HEK293T (cell line): Measurements from ENCODE around the gene MPRIP.

Experiments used
- ARNT ChIP-seq: fragments of 450-650 bp; IDR thresholded peaks from 2 replicates; pipeline ENCODE4 v1.6.1; 2017; ENCODE audit warnings: mild to moderate bottlenecking
- CTBP1 ChIP-seq: fragments of 450-650 bp; IDR thresholded peaks from 2 replicates; pipeline ENCODE4 v1.6.1; 2016; ENCODE audit warnings: borderline replicate concordance
- ELF4 ChIP-seq: fragments of 450-650 bp; IDR thresholded peaks from 2 replicates; pipeline ENCODE4 v1.6.1; 2017; ENCODE audit warnings: antibody characterized with exemption
- FOXA1 ChIP-seq: fragments of 450-650 bp; IDR thresholded peaks from 2 replicates; pipeline ENCODE4 v1.6.1; 2016; ENCODE audit warnings: mild to moderate bottlenecking
- FOXM1 ChIP-seq: fragments of 450-650 bp; IDR thresholded peaks from 2 replicates; pipeline ENCODE4 v1.6.1; 2017; ENCODE audit warnings: mild to moderate bottlenecking, borderline replicate concordance
- L3MBTL2 ChIP-seq: fragments of 450-650 bp; conservative IDR thresholded peaks from 2 replicates; pipeline ENCODE4 v1.6.1; 2016; ENCODE audit warnings: mild to moderate bottlenecking
- NFRKB ChIP-seq: fragments of 450-650 bp; IDR thresholded peaks from 2 replicates; pipeline ENCODE4 v1.6.1; 2016; ENCODE audit warnings: mild to moderate bottlenecking, moderate library complexity
- PKNOX1 ChIP-seq: fragments of 450-650 bp; IDR thresholded peaks from 2 replicates; pipeline ENCODE4 v1.6.1; 2016
- SP1 ChIP-seq: fragments of 450-650 bp; IDR thresholded peaks from 2 replicates; pipeline ENCODE4 v1.6.1; 2017
- SUZ12 ChIP-seq: fragments of 450-650 bp; IDR thresholded peaks from 2 replicates; pipeline ENCODE4 v1.6.1; 2016; ENCODE audit warnings: mild to moderate bottlenecking

GRCh38 chr17:17128476-17129075 is 86.3 kb downstream of the MPRIP start:
- no peak for TF ChIP-seq FOXA1
- TF ChIP-seq SP1, result no peak
- no peak for TF ChIP-seq SUZ12
- TF ChIP-seq NFRKB, result no peak
- TF ChIP-seq CTBP1, result no peak
- TF ChIP-seq ELF4, result no peak
- no peak for TF ChIP-seq L3MBTL2
- TF ChIP-seq PKNOX1, result no peak
- TF ChIP-seq ARNT, result no peak
- TF ChIP-seq FOXM1, result no peak
